ENCODE measurements around the gene GSTK1.

DNA sequence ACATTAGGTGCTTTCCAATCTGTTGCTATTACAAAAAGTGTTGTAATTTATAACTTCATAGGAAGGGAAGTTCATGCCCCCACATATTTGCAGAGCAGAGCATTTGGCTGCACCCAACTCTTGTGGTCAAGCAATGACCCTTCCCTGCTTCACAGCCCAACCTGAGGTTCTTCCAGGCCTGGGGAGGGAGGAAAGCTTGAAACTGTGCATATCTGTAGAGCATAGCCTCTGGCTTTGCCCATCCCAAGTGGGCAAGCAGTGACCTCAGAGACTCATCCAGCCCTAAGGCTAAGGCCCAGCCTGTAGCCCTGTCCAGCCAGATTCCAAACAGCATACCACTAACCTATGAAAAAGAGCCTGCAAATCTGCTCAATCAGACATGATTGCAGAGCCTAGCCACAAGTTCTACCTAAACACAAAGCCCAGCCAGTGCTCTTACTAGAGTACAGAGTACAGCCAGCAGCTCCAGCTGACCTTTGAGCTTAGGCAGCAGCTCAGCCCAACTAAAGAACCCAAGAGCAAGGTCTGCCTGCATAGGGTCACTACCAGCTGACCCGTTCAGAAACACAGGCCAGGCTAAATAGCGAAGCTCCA is 14.4 kb upstream of the GSTK1 start:
- TF ChIP-seq POLR2A (IDR thresholded peaks at IDR 0.05) (no peak), EP300 (IDR thresholded peaks at IDR 0.05) (no peak), POLR2AphosphoS5 (IDR thresholded peaks at IDR 0.05) (no peak)
- TF ChIP-seq, protein P1, sequence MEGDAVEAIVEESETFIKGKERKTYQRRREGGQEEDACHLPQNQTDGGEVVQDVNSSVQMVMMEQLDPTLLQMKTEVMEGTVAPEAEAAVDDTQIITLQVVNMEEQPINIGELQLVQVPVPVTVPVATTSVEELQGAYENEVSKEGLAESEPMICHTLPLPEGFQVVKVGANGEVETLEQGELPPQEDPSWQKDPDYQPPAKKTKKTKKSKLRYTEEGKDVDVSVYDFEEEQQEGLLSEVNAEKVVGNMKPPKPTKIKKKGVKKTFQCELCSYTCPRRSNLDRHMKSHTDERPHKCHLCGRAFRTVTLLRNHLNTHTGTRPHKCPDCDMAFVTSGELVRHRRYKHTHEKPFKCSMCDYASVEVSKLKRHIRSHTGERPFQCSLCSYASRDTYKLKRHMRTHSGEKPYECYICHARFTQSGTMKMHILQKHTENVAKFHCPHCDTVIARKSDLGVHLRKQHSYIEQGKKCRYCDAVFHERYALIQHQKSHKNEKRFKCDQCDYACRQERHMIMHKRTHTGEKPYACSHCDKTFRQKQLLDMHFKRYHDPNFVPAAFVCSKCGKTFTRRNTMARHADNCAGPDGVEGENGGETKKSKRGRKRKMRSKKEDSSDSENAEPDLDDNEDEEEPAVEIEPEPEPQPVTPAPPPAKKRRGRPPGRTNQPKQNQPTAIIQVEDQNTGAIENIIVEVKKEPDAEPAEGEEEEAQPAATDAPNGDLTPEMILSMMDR (IDR thresholded peaks at IDR 0.05): no peak
